PFSK-1 (cell line): ENCODE data around the gene HYAL3.

Source experiments
- FOXP2 ChIP-seq: optimal IDR thresholded peaks from 2 replicates; pipeline ENCODE3; 2011; ENCODE audit warnings: borderline replicate concordance, control low read depth, inconsistent platforms; ENCODE audit not compliant: insufficient read depth; ENCODE audit errors: extremely low read length, extremely low read depth
- POLR2AphosphoS5 ChIP-seq: IDR thresholded peaks from 2 replicates; pipeline ENCODE4 v1.6.1; 2012; ENCODE audit warnings: low read depth, mild to moderate bottlenecking, control low read depth, low read length, moderate library complexity
- REST ChIP-seq, 2 experiments: IDR thresholded peaks; 2 replicates each; pipeline versions ENCODE4 v1.6.1 to v1.8.0; 2011 to 2012; ENCODE audit warnings: low read depth in 2 of 2, low read length in 2 of 2, control low read depth in 1 of 2, inconsistent platforms in 1 of 2, mild to moderate bottlenecking in 1 of 2, moderate library complexity in 1 of 2; ENCODE audit not compliant: insufficient read depth in 1 of 2
- SIN3A ChIP-seq: IDR thresholded peaks from 2 replicates; pipeline ENCODE4 v1.6.1; 2012; ENCODE audit warnings: mild to moderate bottlenecking, low read length, moderate library complexity, borderline replicate concordance; ENCODE audit not compliant: insufficient read depth
- TAF1 ChIP-seq: IDR thresholded peaks from 2 replicates; pipeline ENCODE4 v1.6.1; 2012; ENCODE audit warnings: low read length, control low read depth, borderline replicate concordance; ENCODE audit not compliant: insufficient read depth

Gene HYAL3

GRCh38 chr3:50286322-50287227 lies 12.6 kb downstream of the HYAL3 start:
- TF ChIP-seq TAF1 (no peak), FOXP2 (no peak), POLR2AphosphoS5 (no peak), SIN3A (no peak), REST (IDR thresholded peaks at IDR 0.05; ENCODE audit: insufficient read depth in 1 of 2, low read depth in 2 of 2, low read length in 2 of 2) (no peak)

GRCh38 chr3:50279255-50280016 lies 19.8 kb downstream of the HYAL3 start:
- TF ChIP-seq POLR2AphosphoS5 (no peak), TAF1 (no peak), SIN3A (no peak), FOXP2 (no peak)

- TF ChIP-seq POLR2AphosphoS5 = no peak
- TF ChIP-seq FOXP2 = no peak
- no peak for TF ChIP-seq SIN3A
- no peak for TF ChIP-seq TAF1
- TF ChIP-seq REST (IDR thresholded peaks at IDR 0.05; ENCODE audit: insufficient read depth in 1 of 2, low read depth in 2 of 2, low read length in 2 of 2) = no peak
These were observed 20.4 kb downstream of the HYAL3 start, which contains the start of gene LSMEM2 for GRCh38 chr3:50278880-50279224. LSMEM2 (plus strand) TSS chr3:50279087; CDS start chr3:50279114, 27 bp downstream.

- TF ChIP-seq POLR2AphosphoS5 = no peak
- TF ChIP-seq TAF1 = no peak
- no peak for TF ChIP-seq REST (IDR thresholded peaks at IDR 0.05; ENCODE audit: insufficient read depth in 1 of 2, low read depth in 2 of 2, low read length in 2 of 2)
- no peak for TF ChIP-seq SIN3A
- no peak for TF ChIP-seq FOXP2
These were observed 20.9 kb downstream of the HYAL3 start for GRCh38 chr3:50278123-50278879.

- no peak for TF ChIP-seq FOXP2
- TF ChIP-seq POLR2AphosphoS5 = no peak
- TF ChIP-seq SIN3A = no peak
- TF ChIP-seq REST (IDR thresholded peaks at IDR 0.05; ENCODE audit: insufficient read depth in 1 of 2, low read depth in 2 of 2, low read length in 2 of 2) = no peak
- no peak for TF ChIP-seq TAF1
These were observed 22.5 kb downstream of the HYAL3 start for GRCh38 chr3:50276762-50277101.
